Raji (cell line): ENCODE results near the gene PILRB.

Source experiments
- POLR2A ChIP-seq: IDR thresholded peaks from 2 replicates; pipeline ENCODE4 v1.6.1; 2011; ENCODE audit warnings: low read depth, low read length, control low read depth; ENCODE audit not compliant: insufficient read depth

The PILRB gene

DNA sequence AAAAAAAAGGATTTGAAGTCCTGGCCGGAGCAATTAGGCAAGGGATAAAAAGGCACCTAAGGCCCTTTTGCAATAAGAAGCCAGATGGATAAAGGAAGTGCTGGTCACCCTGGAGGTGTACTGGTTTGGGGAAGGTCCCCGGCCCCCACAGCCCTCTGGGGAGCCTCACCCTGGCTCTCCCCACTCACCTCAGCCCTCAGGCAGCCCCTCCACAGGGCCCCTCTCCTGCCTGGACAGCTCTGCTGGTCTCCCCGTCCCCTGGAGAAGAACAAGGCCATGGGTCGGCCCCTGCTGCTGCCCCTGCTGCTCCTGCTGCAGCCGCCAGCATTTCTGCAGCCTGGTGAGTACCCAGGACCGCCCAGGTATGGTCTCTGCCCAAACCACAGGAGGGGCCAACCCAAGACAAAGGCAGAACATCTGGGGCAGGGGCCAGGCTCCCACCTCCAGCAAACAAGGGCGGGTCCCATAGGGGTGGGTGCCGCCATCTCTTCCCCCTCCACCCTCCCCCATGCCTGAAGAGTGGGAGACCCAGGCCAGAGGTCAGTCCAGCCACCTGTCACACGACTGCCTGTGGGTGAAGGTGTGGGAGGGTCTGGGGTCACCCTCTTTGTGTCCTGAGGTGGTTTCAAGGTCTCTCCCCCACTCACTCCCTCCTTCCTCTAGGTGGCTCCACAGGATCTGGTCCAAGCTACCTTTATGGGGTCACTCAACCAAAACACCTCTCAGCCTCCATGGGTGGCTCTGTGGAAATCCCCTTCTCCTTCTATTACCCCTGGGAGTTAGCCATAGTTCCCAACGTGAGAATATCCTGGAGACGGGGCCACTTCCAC lies at the start of gene PILRB:
TSS of gene PILRB (plus strand) at position 91 of the 830 bp plus-strand sequence. CDS start at position 277, 186 bp downstream.
- no peak for TF ChIP-seq POLR2A

DNA sequence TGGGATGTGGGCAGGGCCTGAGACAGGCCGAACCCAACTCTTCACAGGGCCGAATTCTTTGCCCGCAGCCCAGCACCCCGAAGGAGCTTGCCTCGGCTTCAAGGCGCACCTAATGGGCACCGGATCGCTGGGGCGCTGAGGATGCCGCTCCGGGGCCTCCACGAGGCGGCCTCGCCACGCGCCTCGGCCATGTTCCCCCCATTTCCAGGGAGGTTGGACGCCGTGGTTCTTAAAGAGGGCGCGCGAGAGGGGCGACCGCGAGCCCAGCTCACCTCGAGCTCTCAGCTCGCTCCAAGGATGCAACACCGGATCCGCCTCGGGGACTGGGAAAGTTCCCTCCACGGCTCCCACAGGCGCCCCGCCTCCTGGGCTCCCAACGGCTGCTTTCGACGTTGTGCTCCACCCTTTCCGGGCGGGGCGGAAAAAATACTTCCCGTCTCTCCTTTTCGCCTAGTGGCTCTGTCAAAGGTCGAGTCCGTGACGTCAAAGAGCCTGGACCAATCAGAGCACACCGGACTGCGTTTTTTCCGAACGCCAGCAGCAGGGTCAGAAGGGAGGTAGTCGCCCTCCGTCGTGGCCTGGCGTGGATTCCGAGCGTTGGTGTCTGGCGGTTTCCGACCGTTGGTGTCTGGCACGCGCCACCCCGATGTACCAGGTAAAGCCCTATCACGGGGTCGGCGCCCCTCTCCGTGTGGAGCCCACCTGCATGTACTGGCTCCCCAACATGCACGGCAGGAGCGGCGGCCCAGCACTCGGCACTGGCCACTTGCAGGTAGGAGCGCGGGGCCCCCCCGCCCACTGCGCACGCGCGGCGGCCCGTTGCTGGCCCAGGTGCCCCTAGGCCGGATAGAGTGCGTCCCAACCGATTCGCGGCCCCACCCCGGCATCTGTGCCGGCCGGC lies 22.1 kb upstream of the PILRB start:
- TF ChIP-seq POLR2A: peak; percentile 97

- no peak for TF ChIP-seq POLR2A
These were observed 15.2 kb upstream of the PILRB start for GRCh38 chr7:100342765-100343164.

- TF ChIP-seq POLR2A: no peak
These were observed 11.0 kb upstream of the PILRB start for GRCh38 chr7:100346921-100347320.

DNA sequence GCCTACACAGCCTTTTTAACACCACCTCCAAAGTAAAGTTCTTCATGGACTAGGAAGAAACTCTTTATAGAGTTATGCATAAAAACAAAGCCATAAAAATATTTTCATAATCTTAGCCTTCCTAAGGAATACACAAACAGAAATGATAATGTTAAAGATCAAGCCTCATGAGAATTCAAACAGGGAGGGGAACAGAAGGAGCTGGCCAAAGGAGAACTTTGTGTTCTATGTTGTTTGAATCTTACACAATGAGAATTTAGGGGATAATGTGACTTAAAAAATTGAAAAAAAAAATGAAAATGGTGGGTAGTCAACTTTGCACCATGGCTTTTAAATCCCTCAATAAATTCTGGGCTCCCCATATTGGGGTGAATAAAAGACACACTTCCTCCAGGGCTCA lies 9.1 kb upstream of the PILRB start:
- no peak for TF ChIP-seq POLR2A

DNA sequence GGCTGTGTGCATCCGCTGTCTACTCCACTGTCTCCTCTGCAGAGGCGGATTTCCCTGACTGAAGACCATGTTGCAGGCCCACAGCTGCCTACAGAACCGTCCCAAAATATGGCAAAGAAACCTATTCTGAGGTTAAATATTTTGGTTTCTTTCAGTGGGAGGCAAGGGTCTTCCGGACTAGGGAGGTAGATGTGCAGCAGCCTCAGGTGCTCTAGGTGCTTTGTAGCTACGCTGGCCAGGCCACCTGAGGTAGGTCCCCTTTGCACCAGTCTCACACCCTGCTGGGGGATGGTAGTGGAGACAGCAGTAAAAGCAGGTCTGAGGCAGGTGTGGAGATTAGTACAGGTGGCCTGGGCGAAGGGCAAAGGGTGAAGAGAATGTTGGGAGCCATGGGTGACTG lies 8.2 kb upstream of the PILRB start:
- TF ChIP-seq POLR2A: no peak

- TF ChIP-seq POLR2A: no peak
These were observed 6.3 kb upstream of the PILRB start for GRCh38 chr7:100351657-100352058.

- no peak for TF ChIP-seq POLR2A
These were observed 4.8 kb upstream of the PILRB start for GRCh38 chr7:100352984-100353684.

DNA sequence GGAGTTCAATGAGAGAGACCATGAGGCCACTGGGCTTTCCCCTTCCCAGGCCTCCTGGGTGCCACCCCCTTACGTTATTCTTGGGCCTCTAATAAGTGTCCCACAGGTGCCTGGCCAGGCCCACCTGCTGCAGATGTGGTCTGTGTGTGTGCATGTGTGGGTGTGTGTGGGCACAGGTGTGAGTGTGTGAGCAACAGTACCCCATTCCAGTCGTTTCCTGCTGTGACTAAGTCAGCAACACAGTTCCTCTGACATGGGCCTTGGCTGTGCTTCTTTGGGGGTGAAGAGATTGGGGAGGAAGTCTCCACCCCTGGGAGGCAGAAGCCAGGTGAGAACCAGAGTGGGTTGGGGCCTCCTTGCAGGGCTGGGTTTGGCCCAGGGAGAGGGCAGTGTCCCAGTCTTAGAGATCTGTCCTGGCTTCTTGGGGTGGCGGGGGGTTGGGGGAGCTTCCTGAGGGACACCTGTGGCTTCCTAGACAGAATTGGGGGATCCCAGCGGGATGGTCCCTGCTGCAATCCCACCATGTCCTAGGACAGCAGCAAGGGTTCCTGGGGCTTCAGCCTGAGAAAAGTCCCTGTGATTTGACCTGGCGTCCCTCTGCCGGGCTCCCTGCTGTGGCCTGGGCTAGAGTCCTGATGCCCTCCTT lies 4.1 kb upstream of the PILRB start:
- no peak for TF ChIP-seq POLR2A

DNA sequence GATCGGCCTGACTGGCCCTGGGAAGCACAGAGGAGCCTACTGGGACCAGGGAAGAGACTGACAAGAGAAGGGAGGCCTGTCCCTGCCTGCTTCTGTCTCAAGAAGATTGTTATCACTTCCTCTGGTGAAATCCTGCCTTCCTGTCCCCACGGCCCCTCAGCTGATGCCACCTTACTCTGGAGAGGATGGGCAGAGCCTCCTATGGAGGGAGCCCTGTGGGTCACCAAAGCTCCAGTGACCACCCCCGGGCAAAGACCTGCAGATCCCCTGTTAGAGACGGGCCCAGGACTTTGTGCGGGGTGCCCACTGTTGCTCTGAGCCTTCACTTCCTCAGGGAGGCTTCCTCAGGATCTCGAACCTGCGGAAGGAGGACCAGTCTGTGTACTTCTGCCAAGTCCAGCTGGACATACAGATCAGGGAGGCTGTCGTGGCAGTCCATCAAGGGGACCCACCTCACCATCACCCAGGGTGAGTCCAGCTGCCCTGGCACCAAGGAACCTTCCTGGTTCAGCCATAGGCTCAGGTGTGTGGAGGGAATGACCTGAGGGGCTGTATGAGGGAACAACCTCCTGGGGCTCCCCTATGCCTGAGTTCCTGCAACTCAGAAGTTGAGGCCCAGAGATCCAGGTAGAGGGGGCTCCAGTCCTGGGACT lies 1.4 kb upstream of the PILRB start:
- no peak for TF ChIP-seq POLR2A

DNA sequence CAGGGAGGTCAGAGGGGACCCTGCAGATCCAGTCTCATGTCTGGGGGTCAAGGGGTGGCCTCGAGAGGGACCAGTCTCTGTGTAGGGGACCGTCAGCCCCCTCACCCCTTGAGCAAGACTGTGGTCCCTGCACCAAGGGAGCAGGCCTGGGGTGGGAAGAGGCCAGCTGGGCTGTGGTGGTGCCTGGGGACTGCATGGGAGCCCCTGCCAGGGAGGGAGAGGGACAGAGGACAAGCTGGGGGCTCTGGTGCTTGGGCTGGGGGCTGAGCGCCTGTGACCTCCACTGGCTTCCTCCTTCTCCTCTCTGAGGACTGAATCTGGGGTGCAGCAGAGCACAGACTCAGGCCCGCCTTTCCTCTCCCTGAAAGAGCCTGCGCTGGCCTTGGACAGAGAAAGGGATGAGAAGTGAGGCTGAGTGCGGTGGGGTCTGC lies 771 bp upstream of the PILRB start:
- no peak for TF ChIP-seq POLR2A

DNA sequence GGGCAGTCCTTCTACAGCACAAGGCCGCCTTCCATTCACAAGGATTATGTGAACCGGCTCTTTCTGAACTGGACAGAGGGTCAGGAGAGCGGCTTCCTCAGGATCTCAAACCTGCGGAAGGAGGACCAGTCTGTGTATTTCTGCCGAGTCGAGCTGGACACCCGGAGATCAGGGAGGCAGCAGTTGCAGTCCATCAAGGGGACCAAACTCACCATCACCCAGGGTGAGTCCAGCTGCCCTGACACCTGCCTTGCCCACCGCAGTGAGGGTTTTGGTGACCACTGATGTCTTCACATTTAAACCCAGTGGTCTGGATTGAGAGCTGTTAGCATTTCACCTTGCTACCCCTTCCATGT lies 918 bp downstream of the PILRB start:
- TF ChIP-seq POLR2A: no peak

DNA sequence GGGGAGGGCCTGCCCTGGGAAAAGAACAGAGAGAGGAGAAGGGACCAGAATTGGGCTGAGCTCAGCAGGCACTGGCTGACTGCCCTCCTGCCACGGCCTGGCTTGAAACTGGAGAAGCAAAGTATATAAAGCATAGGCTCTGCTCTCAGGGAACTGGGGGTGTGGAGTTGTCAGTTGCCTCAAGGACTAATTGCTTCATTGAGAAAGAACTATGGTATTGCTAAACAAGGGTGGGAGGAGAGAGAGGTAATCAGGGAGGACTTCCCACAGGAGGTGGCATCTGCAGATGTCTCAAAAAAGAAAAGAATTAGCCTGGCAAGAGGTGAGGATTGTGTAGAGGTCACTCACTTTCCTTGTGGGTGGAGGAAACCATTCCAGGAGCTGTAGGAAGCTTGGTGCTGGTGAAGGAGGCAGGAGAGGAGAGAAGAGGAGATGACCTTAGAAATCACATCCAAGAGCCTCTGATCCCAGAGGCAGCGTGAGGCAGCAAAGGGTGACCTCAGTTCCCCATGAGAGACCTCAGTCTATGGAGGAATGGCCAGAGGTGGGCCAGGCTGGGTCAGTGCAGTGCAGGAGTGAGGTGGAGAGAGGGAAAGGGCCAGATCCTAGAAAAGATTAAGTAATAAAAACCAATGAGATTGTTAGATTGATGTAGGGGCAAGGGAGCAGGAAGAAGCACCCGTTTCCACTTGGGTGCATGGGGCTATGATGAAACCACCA lies 2.4 kb downstream of the PILRB start:
- TF ChIP-seq POLR2A: no peak

DNA sequence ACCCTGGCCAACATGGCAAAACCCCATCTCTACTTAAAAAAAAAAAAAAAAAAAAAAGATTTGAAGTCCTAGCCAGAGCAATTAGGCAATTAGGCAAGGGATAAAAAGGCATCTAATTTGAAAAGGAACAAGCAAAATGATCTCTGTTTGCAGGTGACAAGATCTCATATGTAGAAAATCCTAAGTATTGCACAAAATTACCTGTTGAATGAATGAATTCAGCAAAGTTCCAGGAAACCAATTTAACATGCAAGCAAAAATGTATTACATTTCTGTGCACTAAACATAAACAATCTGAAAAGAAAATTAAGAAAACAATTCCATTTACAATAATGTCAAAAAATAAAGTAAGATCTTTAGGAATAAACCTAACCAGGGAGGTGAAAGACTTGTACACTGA lies 5.2 kb downstream of the PILRB start:
- no peak for TF ChIP-seq POLR2A

DNA sequence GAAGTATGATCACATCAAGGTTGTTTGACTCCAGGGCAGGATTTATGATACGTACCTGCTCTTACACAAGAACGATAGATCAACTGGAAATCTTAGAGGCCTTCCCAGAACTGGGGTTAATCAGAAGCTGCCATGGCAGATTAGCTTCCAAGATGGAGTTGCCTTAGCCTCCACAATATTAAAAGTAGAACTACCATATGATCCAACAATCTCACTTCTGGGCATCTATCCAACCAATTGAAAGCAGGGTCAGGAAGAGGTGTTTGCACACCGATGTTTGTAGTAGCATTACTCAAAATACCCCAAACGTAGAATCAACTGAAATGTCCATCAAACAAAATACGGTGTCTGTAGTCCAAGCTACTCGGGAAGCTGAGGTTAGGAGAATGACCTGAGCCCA lies 6.6 kb downstream of the PILRB start:
- TF ChIP-seq POLR2A: no peak
